Measurements from ENCODE around the gene MSI2.

MSI2 gene

GRCh38 chr17:57684711-57685498 lies 428.6 kb downstream of the MSI2 start:
- no peak for DNase-seq (ENCODE audit: low read depth in 2 of 2)

- DNase-seq (ENCODE audit: low read depth in 2 of 2) = no peak
Measured at GRCh38 chr17:57685499-57686132, 429.3 kb downstream of the MSI2 start.

GRCh38 chr17:57687642-57688041 lies 431.3 kb downstream of the MSI2 start:
- no peak for DNase-seq (ENCODE audit: low read depth in 2 of 2)

DNA sequence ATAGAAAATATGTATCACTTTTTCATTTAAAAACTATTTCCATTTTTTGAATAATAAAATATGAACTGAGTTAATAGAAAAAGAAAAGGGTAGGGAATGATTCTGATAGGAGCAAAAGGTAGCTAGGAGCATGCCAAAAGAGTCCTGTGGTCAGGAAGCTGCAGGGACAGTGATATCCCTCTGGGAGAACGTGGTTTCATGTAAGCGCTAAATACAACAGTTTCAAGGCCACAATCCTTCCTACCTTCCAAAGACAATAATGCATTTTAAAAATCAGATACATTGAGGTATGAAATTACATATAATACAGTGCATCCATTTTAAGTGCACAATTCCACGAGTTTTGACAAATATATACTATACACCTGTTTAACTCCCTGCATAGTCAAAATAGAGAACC lies 432.9 kb downstream of the MSI2 start:
- DNase-seq (ENCODE audit: low read depth in 2 of 2) = no peak

DNA sequence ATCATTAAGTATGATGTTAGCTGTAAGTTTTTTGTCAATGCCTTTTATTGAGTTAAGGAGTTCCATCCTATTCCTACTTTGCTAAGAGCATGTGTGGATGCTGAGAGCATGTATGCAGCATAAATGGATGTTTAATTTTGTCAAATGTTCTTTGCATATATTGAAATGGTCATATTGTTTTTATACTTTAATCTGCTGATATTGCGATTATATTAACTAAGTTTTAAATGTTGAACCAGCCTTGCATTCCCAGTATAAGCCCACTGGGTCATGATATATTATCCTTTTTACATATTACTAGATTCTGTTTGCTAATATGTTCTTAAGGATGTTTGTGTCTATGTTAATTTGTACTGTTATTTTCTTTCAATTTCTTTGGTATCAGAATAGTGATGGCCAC lies 435.6 kb downstream of the MSI2 start:
- no peak for DNase-seq (ENCODE audit: low read depth in 2 of 2)

DNA sequence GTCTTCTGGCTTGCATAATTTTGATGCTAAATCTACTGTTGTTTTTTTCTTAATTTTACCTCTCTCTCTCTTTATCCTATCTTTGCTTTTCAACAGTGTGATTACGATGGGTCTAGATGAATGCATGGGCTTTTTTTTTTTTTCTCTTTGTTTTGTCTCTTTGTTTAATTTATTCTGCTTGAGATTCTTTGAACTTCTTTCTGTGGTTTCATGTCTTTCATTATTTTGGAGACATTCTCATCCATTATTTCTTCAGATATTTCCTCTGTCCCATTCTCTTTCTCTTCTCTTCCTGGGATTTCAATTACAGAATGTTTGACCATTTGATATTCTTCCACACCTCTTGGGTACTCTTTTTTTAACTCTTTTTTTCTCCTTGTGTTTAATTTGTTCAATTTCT lies 436.4 kb downstream of the MSI2 start:
- no peak for DNase-seq (ENCODE audit: low read depth in 2 of 2)

DNA sequence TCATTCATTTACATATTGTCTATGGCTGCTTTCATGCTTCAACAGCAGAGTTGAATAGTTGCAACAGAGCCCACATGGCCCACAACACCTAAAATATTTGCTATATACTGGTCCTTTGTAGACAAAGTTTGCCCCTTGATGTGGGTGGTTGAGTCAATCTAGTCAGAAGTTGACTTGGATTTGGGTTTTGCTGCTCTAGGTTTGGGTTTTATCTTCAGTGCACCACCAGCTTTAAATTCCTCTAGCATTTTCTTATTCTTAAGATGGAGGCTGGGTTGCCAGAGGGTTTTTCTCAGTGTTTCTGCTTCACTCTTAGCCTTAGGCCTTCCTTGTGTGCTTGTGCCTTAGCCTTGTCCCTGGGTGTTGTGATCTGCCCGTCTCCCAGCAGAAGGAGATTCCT lies 437.7 kb downstream of the MSI2 start:
- DNase-seq (ENCODE audit: low read depth in 2 of 2) = no peak

DNA sequence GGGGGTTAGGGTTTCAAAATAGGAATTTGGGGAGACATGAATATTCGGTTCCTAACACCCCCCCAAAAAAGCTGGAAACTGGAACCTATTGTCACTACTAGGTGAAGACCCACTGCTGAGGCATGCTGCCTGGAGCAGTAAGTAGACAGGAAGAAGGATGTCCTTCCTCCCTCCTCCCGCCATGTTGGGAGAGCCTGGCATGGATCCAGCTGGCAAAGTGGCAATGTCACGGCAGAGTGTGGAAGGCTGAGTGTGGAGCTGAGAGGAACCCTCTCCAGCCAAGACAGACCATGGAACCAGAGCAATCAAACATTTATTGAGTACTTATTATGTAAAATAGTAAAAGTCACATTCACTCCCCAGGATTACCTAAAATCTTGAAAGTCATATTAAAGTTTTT lies 439.7 kb downstream of the MSI2 start:
- DNase-seq (ENCODE audit: low read depth in 2 of 2) = no peak

DNA sequence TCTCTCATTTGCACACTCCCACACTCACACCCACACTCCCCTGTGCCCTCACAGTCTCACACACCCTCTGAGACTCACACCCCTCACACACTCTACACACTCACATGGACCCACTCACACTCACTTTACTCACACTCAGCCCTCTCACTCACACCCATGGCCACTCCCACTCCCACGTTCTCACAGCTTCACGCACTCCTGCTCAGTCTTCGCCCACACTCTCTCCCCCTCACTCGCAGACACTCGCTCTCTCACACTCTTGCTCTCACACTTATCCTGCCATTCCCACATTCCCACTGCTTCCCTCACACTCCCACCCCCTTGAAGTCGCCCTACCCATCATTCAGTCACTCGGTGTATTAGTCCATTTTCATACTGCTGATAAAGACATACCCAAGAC lies 440.9 kb downstream of the MSI2 start:
- no peak for DNase-seq (ENCODE audit: low read depth in 2 of 2)

GRCh38 chr17:57697891-57698711 lies 441.8 kb downstream of the MSI2 start:
- no peak for DNase-seq (ENCODE audit: low read depth in 2 of 2)

DNA sequence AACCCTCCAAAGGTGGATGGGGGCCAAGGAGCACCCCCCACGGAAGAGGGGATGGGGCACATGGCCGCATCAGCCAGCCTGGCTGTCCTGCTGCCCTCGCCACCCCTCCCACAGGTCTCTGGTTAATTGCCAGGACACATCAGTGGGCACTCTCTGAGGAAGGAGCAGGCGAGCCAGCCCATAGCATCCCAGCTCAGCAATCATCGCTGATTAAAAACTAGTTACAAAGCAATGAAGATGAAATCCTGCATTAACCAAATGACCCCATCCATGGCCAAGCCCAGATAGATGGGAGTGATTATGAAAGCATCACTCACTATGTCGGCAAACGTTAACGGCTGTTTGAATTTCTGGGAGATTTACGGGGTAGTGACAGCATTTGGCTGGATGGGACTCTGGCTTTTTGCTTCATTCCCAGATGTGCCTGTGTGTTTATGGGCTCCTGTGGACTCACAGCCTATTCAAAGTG lies 443.5 kb downstream of the MSI2 start:
- DNase-seq (ENCODE audit: low read depth in 2 of 2) = no peak

GRCh38 chr17:57701124-57701523 lies 444.8 kb downstream of the MSI2 start:
- no peak for DNase-seq (ENCODE audit: low read depth in 2 of 2)

DNA sequence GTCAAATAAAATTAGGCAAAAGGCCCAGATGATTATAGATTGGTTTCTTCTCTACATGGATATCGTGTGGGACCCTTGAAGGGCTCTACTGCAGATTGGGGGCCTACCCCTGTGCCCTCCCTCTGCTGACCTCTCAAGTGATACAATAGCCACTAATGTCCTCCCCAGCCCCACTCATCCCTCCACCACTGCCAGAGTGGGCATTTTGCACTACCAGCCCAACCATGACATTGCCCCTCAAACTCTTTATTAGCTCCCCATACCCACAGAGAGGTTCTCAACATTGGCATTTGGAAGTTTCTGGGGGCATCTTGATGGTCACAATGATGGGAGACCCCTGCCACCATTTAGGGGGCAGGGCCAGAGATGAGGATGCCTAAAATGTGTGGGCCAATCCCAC lies 446.9 kb downstream of the MSI2 start:
- no peak for DNase-seq (ENCODE audit: low read depth in 2 of 2)

DNA sequence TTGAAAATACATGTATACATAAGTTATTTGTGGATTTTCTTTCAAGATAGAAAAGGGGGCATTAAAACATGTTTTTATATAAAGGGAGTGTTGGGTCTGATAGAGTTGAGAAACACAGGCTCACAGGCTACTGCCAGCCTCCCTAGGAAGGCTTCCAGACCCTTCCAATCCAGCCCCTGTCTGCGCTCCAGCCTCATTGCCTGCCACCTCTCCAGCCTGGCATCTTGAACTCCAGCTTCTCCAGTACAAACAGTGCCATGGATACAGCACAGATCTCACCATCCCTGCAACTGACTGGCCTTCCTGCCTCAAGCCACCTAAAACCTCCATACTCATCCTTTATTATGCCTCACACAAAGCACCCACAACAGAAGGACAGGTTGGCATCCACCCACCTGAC lies 448.1 kb downstream of the MSI2 start:
- no peak for DNase-seq (ENCODE audit: low read depth in 2 of 2)

DNA sequence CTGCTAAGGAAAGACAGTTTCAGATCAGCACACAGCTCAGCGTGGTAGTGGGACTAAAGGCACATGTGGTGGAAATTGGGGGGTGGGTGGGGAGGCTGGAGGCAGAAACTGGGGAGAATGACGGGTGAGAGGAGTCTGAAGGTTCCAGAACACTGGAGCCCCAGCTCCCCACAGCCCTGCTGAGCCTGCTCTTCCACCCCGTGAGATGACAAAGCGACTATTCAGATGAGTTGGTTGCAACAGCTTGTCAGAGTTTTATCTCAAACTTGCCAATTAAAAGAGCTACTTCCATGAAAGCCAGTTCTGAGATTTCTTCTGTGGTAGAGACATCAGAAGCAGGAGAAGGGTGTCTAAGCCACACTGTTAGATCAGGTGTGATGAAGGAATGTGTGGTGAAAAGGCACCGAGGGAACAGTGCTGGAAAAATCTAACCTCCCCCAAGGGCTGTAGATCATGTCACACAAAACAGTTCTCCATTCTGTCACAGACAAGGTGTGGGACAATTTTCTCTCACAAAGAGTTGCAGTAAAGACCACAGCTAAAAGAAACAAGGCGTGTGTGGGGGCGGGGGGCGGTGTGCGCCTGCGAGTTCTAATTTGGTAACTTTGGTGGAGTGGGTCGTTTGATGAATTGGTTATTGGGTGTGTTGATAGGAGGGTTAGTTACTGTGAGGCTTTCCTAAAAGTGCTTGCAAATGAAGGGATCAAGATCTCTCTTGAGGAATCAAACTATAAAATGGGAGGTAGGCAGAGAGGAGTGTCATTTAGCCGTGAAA lies 449.8 kb downstream of the MSI2 start:
- no peak for DNase-seq (ENCODE audit: low read depth in 2 of 2)

- DNase-seq (ENCODE audit: low read depth in 2 of 2) = no peak
Measured at GRCh38 chr17:57706761-57707160, 450.4 kb downstream of the MSI2 start.

- DNase-seq (ENCODE audit: low read depth in 2 of 2) = no peak
Measured at GRCh38 chr17:57707892-57708291, 451.6 kb downstream of the MSI2 start.

DNA sequence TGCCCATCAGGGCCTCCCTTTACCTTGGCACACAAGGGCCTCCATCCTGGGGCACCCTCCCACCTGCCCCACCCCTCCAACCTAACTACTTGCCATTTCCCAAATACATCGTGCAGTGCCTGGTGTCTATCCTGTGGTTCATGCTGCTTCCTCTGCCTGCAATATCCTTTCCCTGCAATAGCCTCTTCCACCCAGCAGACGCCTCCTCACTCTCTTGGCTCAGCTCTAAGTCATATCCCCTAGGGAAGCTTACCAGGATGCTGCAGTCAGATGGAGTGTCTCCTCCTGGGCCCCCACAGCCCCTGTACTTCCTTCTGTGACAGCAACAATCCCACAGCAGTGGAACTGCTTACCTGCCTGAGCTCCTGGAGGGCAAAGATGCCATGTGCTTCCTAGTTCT lies 452.1 kb downstream of the MSI2 start:
- DNase-seq (ENCODE audit: low read depth in 2 of 2) = no peak

GRCh38 chr17:57713140-57713539 lies 456.8 kb downstream of the MSI2 start:
- no peak for DNase-seq (ENCODE audit: low read depth in 2 of 2)

GRCh38 chr17:57714665-57715180 lies 458.4 kb downstream of the MSI2 start:
- no peak for DNase-seq (ENCODE audit: low read depth in 2 of 2)

GRCh38 chr17:57715981-57716380 lies 459.7 kb downstream of the MSI2 start:
- no peak for DNase-seq (ENCODE audit: low read depth in 2 of 2)

- no peak for DNase-seq (ENCODE audit: low read depth in 2 of 2)
Measured at GRCh38 chr17:57718878-57719277, 462.6 kb downstream of the MSI2 start.

All from stimulated activated CD4-positive, alpha-beta T cell treated with anti-CD3 and anti-CD28 coated beads, Interleukin-1b, Interleukin-23, amount 100 ng/mL, for 1 hour (primary cell).